Astrocyte (in vitro differentiated cells and primary cell): ENCODE measurements around the gene NOS1AP.

Source experiments
- EZH2 ChIP-seq: IDR thresholded peaks from 2 replicates; pipeline ENCODE4 v1.6.1; 2012; ENCODE audit warnings: mild to moderate bottlenecking, low read length, inconsistent platforms; ENCODE audit not compliant: insufficient read depth
- TF ChIP-seq, protein P1 (sequence below): IDR thresholded peaks from 2 replicates; pipeline ENCODE4 v1.5.1; 2011; ENCODE audit warnings: low read depth, mild to moderate bottlenecking, inconsistent platforms, low read length, moderate library complexity; ENCODE audit not compliant: insufficient read depth

DNA sequence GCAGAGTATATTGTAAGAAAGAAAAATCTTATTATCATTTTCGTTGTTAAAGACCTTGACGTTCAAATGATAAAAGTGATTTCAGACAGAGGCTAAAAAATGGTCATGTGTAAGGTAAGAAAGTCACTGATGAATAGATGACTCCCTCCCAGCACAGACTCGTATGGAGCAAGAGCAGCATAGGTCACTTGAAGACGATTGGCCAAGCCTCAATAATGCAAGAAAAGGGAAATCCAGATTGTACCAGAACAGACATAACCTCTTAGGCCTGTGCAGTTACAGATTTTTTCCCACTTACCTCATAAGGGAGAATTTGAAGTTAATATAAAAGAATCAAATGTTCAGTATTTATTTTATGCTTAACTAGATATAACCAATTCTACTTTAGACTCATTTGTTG, 29.5 kb upstream of the NOS1AP start:
- no peak for TF ChIP-seq EZH2
- TF ChIP-seq, protein P1, sequence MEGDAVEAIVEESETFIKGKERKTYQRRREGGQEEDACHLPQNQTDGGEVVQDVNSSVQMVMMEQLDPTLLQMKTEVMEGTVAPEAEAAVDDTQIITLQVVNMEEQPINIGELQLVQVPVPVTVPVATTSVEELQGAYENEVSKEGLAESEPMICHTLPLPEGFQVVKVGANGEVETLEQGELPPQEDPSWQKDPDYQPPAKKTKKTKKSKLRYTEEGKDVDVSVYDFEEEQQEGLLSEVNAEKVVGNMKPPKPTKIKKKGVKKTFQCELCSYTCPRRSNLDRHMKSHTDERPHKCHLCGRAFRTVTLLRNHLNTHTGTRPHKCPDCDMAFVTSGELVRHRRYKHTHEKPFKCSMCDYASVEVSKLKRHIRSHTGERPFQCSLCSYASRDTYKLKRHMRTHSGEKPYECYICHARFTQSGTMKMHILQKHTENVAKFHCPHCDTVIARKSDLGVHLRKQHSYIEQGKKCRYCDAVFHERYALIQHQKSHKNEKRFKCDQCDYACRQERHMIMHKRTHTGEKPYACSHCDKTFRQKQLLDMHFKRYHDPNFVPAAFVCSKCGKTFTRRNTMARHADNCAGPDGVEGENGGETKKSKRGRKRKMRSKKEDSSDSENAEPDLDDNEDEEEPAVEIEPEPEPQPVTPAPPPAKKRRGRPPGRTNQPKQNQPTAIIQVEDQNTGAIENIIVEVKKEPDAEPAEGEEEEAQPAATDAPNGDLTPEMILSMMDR = no peak
